CD14-positive monocyte (primary cell): ENCODE results near the gene PIK3R2. TPM values are rescaled to one million over a fixed set of nuclear protein-coding genes. Genes with fewer than 3 reads are reported as not detected.

Experiments
- DNase-seq, 3 donors: peaks; one replicate each; pipeline ENCODE4 v3.0.0-alpha.2; 2011 to 2022
- H2AFZ ChIP-seq: 2 replicates; pipeline ENCODE4 v1.6.0; 2012; ENCODE audit warnings: mild to moderate bottlenecking, low read depth, low read length, inconsistent platforms; ENCODE audit not compliant: insufficient read depth, poor library complexity, severe bottlenecking
- H3K27ac ChIP-seq, 2 donors: 1 replicate in 1 of 2; 2 replicates in 1 of 2; pipeline ENCODE4 v1.5.1; 2012 to 2013; ENCODE audit warnings: low read length in 2 of 2, control low read depth in 1 of 2, inconsistent platforms in 1 of 2, low read depth in 1 of 2, mild to moderate bottlenecking in 1 of 2
- H3K27me3 ChIP-seq, 2 donors: one replicate each; pipeline versions ENCODE4 v1.6.0 to v1.6.1; 2011 to 2013; ENCODE audit warnings: low read length in 2 of 2; ENCODE audit not compliant: control insufficient read depth in 2 of 2, insufficient read depth in 2 of 2
- H3K36me3 ChIP-seq, 2 donors: replicated peaks in 1 of 2; 1 replicate in 1 of 2; 2 replicates in 1 of 2; pipeline versions ENCODE4 v1.5.1 to v1.6.1; 2012 to 2013; ENCODE audit warnings: low read length in 2 of 2, control low read depth in 1 of 2, inconsistent platforms in 1 of 2, mild to moderate bottlenecking in 1 of 2; ENCODE audit not compliant: insufficient read depth in 2 of 2, control insufficient read depth in 1 of 2
- H3K4me1 ChIP-seq, 2 donors: 1 replicate in 1 of 2; 2 replicates in 1 of 2; pipeline versions ENCODE4 v1.5.1 to v1.6.1; 2012 to 2013; ENCODE audit warnings: low read length in 2 of 2, control low read depth in 1 of 2, inconsistent platforms in 1 of 2, mild to moderate bottlenecking in 1 of 2, moderate library complexity in 1 of 2; ENCODE audit not compliant: insufficient read depth in 2 of 2, control insufficient read depth in 1 of 2
- H3K4me2 ChIP-seq: replicated peaks from 2 replicates; pipeline ENCODE3; 2012; ENCODE audit warnings: low read length, moderate library complexity, mild to moderate bottlenecking; ENCODE audit not compliant: poor library complexity, severe bottlenecking; ENCODE audit errors: extremely low read depth
- H3K4me3 ChIP-seq, 3 experiments: fragments of 200-600 bp in 1 of 3; sonication (generic) in 1 of 3; replicated peaks in 1 of 3; 1 replicate in 2 of 3; 2 replicates in 1 of 3; pipeline ENCODE4 v1.5.1; 2011 to 2013; ENCODE audit warnings: low read length in 3 of 3, mild to moderate bottlenecking in 3 of 3, control low read depth in 2 of 3, low read depth in 2 of 3, inconsistent platforms in 1 of 3, moderate library complexity in 1 of 3
- H3K79me2 ChIP-seq: 2 replicates; pipeline ENCODE4 v1.6.0; 2012; ENCODE audit warnings: mild to moderate bottlenecking, control low read depth, inconsistent platforms, low read length, moderate library complexity; ENCODE audit not compliant: insufficient read depth
- H3K9ac ChIP-seq: 2 replicates; pipeline ENCODE4 v1.6.0; 2017; ENCODE audit warnings: low read length, mild to moderate bottlenecking; ENCODE audit not compliant: insufficient read depth, poor library complexity, severe bottlenecking
- H3K9me3 ChIP-seq, 2 donors: replicated peaks in 1 of 2; 1 replicate in 1 of 2; 2 replicates in 1 of 2; pipeline versions ENCODE4 v1.5.1 to v1.6.1; 2012 to 2013; ENCODE audit warnings: low read length in 2 of 2, control low read depth in 1 of 2; ENCODE audit not compliant: control insufficient read depth in 1 of 2, insufficient read depth in 1 of 2
- H4K20me1 ChIP-seq: 2 replicates; pipeline ENCODE4 v1.6.0; 2012; ENCODE audit warnings: mild to moderate bottlenecking, low read length, control low read depth, moderate library complexity; ENCODE audit not compliant: insufficient read depth
- H3K27ac Mint-ChIP-seq, 7 donors: one replicate each; pipeline ENCODE4 v1.8.0; 2020; ENCODE audit warnings: mild to moderate bottlenecking in 7 of 7, mixed read lengths in 7 of 7, moderate library complexity in 6 of 7, inconsistent platforms in 2 of 7
- H3K27me3 Mint-ChIP-seq, 3 donors: one replicate each; pipeline ENCODE4 v1.8.0; 2021 to 2022; ENCODE audit warnings: low read depth in 3 of 3, mild to moderate bottlenecking in 3 of 3, mixed read lengths in 3 of 3, moderate library complexity in 3 of 3, inconsistent platforms in 1 of 3
- H3K36me3 Mint-ChIP-seq, 2 donors: one replicate each; pipeline ENCODE4 v1.8.0; 2020; ENCODE audit warnings: mixed read lengths in 2 of 2, inconsistent platforms in 1 of 2, mild to moderate bottlenecking in 1 of 2
- H3K4me1 Mint-ChIP-seq: one replicate; pipeline ENCODE4 v1.8.0; 2020; ENCODE audit warnings: mild to moderate bottlenecking, mixed read lengths
- H3K4me3 Mint-ChIP-seq, 2 donors: one replicate each; pipeline ENCODE4 v1.8.0; 2020; ENCODE audit warnings: mild to moderate bottlenecking in 2 of 2, mixed read lengths in 2 of 2, moderate library complexity in 1 of 2
- H3K9me3 Mint-ChIP-seq, 7 donors: one replicate each; pipeline ENCODE4 v1.8.0; 2020 to 2022; ENCODE audit warnings: mixed read lengths in 7 of 7, mild to moderate bottlenecking in 6 of 7, moderate library complexity in 6 of 7, inconsistent platforms in 2 of 7
- WGBS: methylation state at CpG from one replicate; pipeline ENCODE4 v1.1.5; 2013; ENCODE audit warnings: missing lambda C conversion rate; ENCODE audit not compliant: insufficient coverage; 5-methylcytosine and 5-hydroxymethylcytosine counted together
- intact Hi-C, 2 donors: fragments of 100-400 bp; cut with micrococcal nuclease; formaldehyde crosslinking; loops; one replicate each; pipeline versions ENCODE4 v1.15.0 to v1.15.1; 2023
- polyA plus RNA-seq, 3 donors: library from polyadenylated mRNA; depleted of rRNA in 1 of 3; unstranded in 2 of 3; stranded (reverse) in 1 of 3; fragments of 300-500 nt in 2 of 3; fragments of >200 nt in 1 of 3; fragmentation: Illumina TruSeq in 2 of 3; gene quantifications; 1 replicate in 2 of 3; 2 replicates in 1 of 3; pipeline ENCODE4 v1.2.3, GENCODE V29; 2012 to 2021
- TF ChIP-seq, protein P1 (sequence below): fragments of 200-600 bp; IDR thresholded peaks from one replicate; pipeline ENCODE4 v1.8.0; 2022; ENCODE audit warnings: antibody characterized with exemption, mild to moderate bottlenecking

Gene PIK3R2
- polyA plus RNA-seq, 3 donors, result 0.99 to 7.7 (median 2.0) TPM

DNA sequence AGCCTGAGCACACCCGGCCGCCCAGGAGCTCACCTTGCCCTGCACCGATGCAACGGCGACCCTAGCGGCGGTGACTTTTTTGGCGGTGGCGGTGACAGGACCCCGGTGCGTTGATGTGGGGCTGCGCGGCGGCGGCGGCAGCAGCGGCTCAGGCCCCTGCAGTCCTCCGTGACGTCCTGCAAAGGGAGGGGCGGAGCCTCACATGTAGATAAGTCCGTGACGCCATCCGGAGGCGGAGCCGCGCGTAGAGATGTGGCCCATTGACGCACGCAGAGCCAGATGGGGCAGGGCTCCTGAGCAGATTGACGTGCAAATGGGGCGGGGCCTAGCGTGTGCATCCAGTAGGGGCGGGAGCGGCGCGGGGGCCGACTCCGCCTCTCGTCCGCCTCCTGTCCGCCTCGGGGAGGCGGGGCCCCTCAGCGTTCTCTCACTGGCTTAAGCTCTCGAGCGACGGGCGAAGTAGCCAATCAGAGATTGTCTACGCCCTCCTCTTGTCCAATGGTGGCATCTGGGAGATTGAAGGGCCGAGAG lies 51.0 kb downstream of the PIK3R2 start, which contains the start of gene RAB3A:
Gene RAB3A (minus strand): TSS at position 180 of the 531 bp plus-strand sequence. CDS start 1,302 bp downstream, outside the sequence.
- Histone ChIP-seq H3K4me3 (peak within 1 kb of the TSS; percentile 51 to 89 (median 82)), H3K9me3 (no peaks in the 10 kb centered on the region), H3K79me2 (peaks cover 5% of the 10 kb centered on the region), H3K9ac (peak within 1 kb of the TSS; percentile 73), H3K27ac (peak within 1 kb of the TSS; percentile 70 to 85), H3K4me1 (peaks cover 23 to 29% of the 10 kb centered on the region in 2 donors), H3K4me2 (peak within 1 kb of the TSS; percentile 96), H3K27me3 (peaks cover 0 to 10% of the 10 kb centered on the region in 2 donors), H3K36me3 (peaks cover 0 to 13% of the 10 kb centered on the region in 2 donors), H4K20me1 (peaks cover 11% of the 10 kb centered on the region), H2AFZ (peak within 1 kb of the TSS; percentile 91)
- 0% methylated on average over 41 of the region's 50 CpGs for WGBS
- peak; percentile 100 for DNase-seq
- Mint-ChIP-seq H3K36me3 (peaks cover 25 to 30% of the 10 kb centered on the region in 2 donors), H3K27me3 (peaks cover 17 to 27% (median 23%) of the 10 kb centered on the region in 3 donors), H3K4me3 (peak within 1 kb of the TSS; percentile 90 to 94), H3K9me3 (no peaks in the 10 kb centered on the region), H3K4me1 (peaks cover 24% of the 10 kb centered on the region), H3K27ac (peak within 1 kb of the TSS; percentile 94 to 98 (median 97))
- TF ChIP-seq, protein P1, sequence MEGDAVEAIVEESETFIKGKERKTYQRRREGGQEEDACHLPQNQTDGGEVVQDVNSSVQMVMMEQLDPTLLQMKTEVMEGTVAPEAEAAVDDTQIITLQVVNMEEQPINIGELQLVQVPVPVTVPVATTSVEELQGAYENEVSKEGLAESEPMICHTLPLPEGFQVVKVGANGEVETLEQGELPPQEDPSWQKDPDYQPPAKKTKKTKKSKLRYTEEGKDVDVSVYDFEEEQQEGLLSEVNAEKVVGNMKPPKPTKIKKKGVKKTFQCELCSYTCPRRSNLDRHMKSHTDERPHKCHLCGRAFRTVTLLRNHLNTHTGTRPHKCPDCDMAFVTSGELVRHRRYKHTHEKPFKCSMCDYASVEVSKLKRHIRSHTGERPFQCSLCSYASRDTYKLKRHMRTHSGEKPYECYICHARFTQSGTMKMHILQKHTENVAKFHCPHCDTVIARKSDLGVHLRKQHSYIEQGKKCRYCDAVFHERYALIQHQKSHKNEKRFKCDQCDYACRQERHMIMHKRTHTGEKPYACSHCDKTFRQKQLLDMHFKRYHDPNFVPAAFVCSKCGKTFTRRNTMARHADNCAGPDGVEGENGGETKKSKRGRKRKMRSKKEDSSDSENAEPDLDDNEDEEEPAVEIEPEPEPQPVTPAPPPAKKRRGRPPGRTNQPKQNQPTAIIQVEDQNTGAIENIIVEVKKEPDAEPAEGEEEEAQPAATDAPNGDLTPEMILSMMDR, result no peak
- intact Hi-C loops, result loop anchor here (10.0 kb wide), 2 partner anchors 49 to 211 kb away; partner anchors contain the start of genes PIK3R2 (in 1 of the 2) and SSBP4 (in 1 of the 2)

DNA sequence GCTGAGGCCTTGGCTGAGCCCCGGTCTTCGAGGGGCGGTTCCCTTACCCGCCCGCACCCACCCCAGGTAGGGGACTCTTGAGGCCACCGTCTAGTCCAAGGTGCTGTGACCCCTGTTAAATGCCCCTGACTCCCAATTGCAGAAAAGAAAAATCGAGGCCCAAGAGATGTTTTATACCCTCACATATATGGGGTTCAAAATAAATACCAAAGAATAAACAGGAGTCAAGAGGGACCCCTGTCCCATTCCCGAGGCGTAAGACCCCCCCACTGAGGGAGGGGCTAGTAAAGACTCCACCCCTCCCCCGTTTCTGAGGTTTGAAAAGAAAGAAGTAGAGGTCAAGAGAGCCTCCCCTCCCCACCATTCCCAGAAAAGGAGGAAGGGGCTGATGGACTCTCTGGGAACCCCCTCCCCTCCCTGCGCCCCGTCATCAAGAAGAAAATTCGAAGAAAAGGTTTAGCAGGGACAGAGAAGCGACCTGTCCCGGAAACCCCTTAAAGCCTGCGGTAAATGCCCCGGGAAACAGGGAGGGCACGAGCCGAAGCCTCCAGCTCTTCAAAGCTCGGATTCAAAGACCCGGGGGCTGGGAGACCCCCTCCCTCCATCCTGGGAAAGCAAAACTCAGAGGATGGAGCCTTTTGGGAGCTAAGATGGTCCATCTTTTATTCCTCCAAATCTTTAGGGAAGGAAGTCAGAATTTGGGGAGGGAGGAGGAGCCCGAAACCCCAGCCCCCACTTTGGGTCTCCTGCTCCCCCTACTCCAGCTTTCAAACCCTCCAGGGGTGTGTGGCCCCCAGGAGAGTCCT lies 51.6 kb downstream of the PIK3R2 start:
- Histone ChIP-seq H3K27ac (peak overlapping the region; percentile 70 to 85), H3K79me2 (peaks cover 5% of the 10 kb centered on the region), H3K4me3 (peak overlapping the region; percentile 42 to 84 (median 51)), H3K9me3 (no peaks in the 10 kb centered on the region), H3K4me2 (peak overlapping the region; percentile 96), H2AFZ (peak overlapping the region; percentile 91), H3K9ac (peak overlapping the region; percentile 73), H3K27me3 (peaks cover 0 to 10% of the 10 kb centered on the region in 2 donors), H3K4me1 (peaks cover 23 to 29% of the 10 kb centered on the region in 2 donors), H4K20me1 (peaks cover 11% of the 10 kb centered on the region), H3K36me3 (peaks cover 0 to 9% of the 10 kb centered on the region in 2 donors)
- TF ChIP-seq, protein P1, result no peak
- WGBS, result 0% methylated on average over 13 of the region's 22 CpGs
- intact Hi-C loops, result loop anchor here (5.0 to 10.0 kb wide), 3 partner anchors 50 to 210 kb away; partner anchors contain the start of genes PIK3R2 (in 1 of the 2) and SSBP4 (in 1 of the 2)
- H3K4me1 Mint-ChIP-seq, result peaks cover 24% of the 10 kb centered on the region
- H3K9me3 Mint-ChIP-seq, result no peaks in the 10 kb centered on the region
- H3K27ac Mint-ChIP-seq, result peak overlapping the region; percentile 94 to 98 (median 97)
- H3K36me3 Mint-ChIP-seq, result peaks cover 20 to 23% of the 10 kb centered on the region in 2 donors
- peaks cover 20 to 33% (median 27%) of the 10 kb centered on the region in 3 donors for H3K27me3 Mint-ChIP-seq
- peak in 2 of 3 donors; percentile 38 to 86 for DNase-seq
- peak overlapping the region; percentile 84 to 94 for H3K4me3 Mint-ChIP-seq
